Activated T-cell treated with anti-CD3 and anti-CD28 coated beads for 1 hour (primary cell): Measurements from ENCODE around the gene RNF150.

Source experiments
- DNase-seq: peaks from one replicate; pipeline ENCODE4 v3.0.0-alpha.2; 2020; ENCODE audit warnings: low read depth

Gene RNF150

GRCh38 chr4:141131723-141132071, 1.6 kb downstream of the RNF150 start:
- DNase-seq: no peak

DNA sequence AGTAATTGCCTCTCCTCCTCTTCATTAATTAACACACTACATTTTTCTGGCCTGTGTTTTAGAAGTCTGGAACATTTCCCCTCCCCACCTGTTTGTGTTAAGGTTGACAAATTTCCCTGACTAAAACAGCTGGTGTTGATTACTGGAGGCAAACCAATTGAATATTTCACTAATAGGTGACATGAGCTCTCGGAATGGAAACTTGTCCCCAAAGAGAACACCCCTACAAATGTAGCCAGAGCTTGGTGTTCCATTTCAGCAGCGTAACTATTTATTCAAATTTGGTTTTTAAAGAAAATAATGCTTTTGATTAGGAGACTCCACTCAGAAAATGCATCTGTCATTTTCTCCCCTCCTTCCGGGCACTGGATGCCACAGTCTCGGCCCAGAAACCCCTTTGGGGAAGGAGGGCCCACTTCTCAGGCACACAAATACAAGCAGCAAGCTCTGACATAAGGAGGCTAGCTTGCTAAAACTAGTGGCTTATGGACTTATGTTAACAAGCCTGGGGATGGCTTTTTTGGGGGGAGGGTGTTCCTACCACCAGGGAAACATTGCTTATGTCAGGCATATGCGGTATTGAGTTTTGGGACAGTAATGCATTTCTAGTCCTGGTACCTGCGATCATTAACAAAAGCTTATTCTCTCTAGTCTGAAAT, 2.2 kb downstream of the RNF150 start:
- no peak for DNase-seq

- no peak for DNase-seq
Measured at GRCh38 chr4:141127884-141128283, 5.4 kb downstream of the RNF150 start.

GRCh38 chr4:141126769-141127168, 6.5 kb downstream of the RNF150 start:
- no peak for DNase-seq

- DNase-seq: no peak
Measured at GRCh38 chr4:141124224-141124623, 9.0 kb downstream of the RNF150 start.

- no peak for DNase-seq
Measured at GRCh38 chr4:141121768-141122454, 11.4 kb downstream of the RNF150 start.

- DNase-seq: no peak
Measured at GRCh38 chr4:141121101-141121500, 12.2 kb downstream of the RNF150 start.

GRCh38 chr4:141120036-141120593, 13.2 kb downstream of the RNF150 start:
- no peak for DNase-seq

DNA sequence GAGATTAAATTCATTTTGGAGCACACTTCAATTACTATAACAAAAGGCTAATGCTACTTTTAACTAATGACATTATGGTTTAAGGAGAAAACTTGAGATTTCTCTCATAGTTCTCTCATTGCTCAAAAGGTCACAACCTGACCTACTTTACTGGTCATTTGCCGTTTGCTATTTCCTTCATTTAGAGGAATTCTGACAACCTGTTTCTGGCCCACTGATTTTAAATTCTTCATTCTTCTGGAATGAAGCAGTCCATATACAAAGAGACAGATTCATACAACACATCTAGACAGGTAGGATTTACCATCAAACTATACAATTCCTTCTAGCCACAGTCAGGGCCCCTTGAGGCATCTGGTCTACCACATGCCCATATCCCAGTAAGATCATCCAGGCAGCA, 14.2 kb downstream of the RNF150 start:
- no peak for DNase-seq

- DNase-seq: no peak
Measured at GRCh38 chr4:141118381-141118780, 14.9 kb downstream of the RNF150 start.

GRCh38 chr4:141117935-141118334, 15.3 kb downstream of the RNF150 start:
- no peak for DNase-seq

DNA sequence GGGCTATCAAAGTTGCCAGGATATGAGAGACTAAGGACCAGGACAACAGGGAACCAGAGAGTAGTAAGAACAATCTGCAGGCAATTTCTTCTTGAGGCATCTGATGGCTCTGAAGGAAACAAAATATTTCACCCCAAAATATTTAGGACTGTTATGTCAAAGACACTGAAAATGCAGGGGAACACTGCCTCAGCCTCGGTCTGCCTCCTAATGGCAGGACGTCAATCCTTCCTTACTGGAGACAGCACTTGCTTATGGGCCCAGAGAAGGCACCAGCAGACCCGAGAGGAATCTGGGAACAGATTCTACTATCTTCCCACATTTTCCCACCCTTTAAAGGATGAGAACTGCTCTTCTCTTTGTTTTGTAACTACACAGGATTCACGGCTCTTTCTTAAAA, 23.3 kb downstream of the RNF150 start:
- no peak for DNase-seq

- no peak for DNase-seq
Measured at GRCh38 chr4:141107927-141108326, 25.3 kb downstream of the RNF150 start.

- no peak for DNase-seq
Measured at GRCh38 chr4:141102367-141102766, 30.9 kb downstream of the RNF150 start.

GRCh38 chr4:141101511-141101910, 31.8 kb downstream of the RNF150 start:
- DNase-seq: no peak

DNA sequence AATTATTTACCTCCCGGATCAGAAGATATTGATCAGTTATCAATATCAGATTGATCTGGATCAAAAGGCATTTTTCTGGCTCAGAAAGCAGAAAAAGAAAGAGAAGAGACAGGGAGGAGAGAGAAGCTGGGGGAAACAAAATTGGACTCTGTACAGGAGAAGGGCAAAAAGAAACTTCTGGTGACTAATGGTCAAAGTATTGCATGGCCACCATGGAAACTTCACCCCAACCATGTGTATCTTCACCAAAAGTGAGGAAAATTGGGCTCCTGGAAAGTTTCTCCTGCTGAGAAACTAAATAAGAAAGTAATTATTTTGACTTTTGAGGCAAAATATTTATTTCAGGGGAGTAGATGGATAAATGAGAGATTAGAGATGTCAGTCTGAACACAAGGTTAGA, 33.9 kb downstream of the RNF150 start:
- DNase-seq: no peak

DNA sequence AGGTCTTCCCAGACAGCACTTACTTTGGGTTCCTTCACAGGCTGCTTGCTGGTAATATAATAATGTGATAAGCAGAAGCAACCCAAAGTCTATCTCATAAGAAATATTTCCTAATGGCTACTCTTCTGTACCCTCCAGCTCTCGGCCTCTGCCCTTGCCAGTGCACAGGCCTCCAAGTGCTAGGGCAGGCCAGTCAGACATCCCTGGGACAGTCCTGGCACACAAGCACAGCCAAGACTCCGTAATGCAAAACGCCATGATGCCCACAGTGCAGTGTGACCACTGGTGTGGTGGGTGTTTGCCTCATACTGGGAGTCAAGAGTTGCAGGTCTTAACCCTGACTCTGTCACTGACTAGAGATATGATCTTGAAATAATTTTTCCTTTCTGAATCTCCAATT, 35.1 kb downstream of the RNF150 start:
- no peak for DNase-seq

DNA sequence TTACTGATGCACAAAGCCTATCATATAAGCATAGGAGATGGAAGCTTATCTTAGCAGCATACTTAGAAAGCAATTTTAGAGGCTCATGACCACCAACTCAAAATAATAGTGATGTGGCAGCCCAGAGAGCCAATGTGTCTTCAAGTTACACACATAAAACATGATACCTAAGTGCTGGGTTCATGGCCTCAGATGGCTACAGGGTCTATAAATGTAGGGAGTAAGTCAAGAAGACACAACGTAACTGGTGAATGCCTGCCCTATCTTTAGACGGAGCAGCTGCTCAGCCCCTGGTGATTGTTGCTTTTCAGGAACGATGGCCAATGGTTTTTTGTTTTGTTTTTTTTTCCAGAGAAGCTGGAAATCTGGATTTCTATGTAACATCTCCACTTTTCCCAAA, 42.8 kb downstream of the RNF150 start:
- DNase-seq: no peak

GRCh38 chr4:141081921-141082395, 51.3 kb downstream of the RNF150 start:
- no peak for DNase-seq

- no peak for DNase-seq
Measured at GRCh38 chr4:141080668-141081067, 52.6 kb downstream of the RNF150 start.

DNA sequence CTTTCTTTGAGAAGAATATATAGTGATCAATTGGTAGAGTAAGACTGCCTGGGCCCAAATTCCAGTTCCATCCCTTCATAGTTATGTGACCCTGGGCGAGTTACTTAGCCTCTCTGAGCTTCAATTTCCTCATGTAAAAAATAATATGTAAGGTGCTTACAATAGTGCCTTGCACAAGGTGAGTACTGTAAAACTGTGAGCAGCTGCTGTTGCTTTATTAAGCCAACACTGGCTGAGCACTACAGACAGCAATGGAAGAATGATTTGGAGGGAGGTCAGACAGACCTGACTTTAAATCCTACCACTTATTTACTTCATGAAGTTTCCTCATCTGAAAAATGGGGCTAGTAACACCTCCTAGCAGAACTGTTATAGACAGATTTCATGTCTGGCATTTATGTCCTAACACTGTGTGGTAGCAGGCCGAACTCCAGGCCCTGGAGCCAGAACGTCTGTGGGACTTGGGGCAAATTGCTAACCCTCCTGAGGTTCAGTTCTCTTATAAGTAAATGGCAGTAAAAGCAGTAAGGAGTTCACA, 53.8 kb downstream of the RNF150 start:
- no peak for DNase-seq

DNA sequence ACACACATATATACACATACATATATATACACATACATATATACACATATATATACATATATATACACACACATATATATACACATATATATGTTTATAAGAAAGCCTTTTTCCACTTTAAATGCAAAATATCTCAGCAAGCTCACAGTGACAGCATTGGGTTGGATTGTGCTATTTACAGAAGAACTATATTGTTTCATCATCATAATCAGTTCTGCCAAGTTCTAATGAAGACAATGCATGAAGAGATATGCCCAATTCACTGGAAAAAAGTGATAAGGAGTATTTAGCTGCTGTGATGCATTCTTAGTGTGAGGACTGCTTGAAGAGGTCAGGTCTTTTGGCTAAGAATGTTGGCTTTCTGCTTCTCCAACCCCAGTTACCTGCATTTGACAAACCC, 54.4 kb downstream of the RNF150 start:
- DNase-seq: no peak

- DNase-seq: no peak
Measured at GRCh38 chr4:141077611-141078225, 55.6 kb downstream of the RNF150 start.
